Glomerular visceral epithelial cell (primary cell): Measurements from ENCODE around the gene RNF144A.

Source experiments
- DNase-seq: peaks from one replicate; pipeline ENCODE4 v3.0.0-alpha.2; 2016; ENCODE audit errors: extremely low spot score

RNF144A gene

DNA sequence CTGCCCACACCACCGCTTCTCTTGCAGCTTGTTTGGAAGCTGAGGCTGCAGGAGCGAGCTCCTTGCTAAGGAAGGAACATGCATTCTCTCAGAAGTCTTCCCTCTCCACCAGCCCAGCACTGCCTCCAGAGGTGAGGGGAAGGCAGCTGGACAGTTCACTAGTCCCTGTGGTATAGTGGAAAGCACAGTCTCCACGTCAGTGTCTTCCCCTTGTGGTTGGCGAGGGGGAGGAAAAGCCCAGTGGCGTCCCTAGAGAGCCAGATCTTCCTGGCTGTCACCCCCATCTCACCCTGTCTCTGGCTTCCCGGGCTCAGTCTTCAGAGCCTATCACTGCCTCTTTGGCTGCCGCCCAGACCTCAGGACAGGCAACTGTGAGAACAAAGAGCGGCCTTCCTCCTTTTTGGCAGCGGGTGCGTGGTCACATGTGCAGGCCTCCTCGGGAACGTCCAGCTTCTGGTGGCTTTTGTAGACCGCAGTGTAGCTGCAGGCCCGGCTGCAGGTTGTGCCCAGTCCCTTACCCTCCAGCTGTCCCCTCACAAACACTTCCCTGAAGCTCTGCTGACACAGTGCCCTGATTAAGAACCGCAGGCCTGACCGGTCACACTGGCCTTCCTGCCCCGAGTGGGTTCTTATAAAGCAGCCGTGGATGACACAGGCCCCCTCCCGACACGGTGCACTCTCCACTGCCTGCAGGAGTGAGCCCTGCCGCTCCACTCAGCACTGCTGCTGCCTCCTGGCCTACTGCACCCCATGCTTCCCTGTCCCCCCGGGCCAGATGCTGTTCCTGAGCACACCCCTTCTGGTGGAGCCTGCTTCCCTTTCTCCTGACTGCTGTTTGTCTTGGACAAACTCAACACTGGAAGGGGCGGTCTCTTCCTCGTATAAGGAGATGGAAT is 90.9 kb downstream of the RNF144A start:
- DNase-seq = no peak

DNA sequence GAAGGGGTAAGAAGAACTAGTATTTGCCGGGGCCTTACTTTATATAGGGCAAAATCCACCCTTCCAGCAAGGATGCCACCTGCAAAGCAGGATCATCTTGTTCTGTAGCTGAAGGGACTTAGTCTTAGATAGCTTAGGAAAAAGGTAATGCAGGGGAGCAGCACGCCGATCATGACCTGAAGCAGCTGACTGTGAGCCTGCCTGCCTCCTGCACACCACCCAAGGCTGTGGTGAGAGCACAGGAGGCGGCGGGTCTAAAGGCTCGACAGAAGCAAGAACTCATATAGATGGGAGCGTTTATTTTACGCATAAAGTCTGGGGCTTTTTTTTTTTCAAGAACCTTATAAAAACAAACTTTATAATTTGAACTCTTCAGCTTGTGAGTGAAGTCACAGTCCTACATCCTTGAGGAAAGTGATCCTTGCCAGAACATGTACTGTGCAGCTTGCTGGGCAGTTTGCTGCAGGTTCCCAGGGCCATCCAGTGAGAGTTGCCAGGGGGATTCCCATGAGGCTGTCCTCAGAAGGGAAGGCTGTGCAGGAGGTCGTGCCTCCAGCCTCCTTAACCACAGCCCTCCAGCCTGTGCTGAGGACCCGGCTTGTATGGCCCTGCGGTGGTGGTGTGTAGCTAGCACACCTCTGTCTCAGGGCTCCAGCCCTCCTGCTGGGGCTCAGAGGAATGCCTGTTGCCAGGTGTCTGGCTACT is 92.1 kb downstream of the RNF144A start:
- no peak for DNase-seq

DNA sequence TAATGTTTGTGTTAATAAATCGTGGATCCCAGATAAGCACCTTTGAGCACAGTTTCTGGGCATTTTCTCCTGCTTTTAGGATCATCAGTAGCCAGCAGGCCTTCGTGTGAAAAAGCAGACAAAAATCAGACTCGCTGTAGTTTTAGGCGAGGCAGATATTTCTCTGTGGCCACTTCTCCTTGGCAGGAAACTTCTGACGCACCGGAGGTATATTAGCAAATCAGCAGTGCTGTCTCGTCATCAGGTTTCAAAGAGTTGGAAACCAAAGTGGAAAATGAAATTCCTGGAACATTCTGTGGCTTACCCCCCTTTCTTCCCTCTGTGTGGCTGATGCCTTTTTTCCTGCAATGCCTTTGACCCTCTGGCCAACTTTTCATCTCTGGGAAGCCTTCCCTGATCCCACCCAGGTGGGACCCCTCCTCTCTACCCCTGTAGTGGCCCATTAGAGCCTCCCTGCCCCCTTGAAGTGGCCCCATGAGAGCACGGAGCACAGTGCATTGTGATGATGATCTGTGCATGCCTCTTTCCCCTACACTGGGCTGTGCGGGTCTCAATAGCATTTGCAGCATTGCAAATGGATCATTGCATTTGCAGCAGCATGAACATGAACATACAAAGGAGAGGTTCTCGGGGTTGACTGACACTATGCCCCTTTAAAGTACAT is 93.3 kb downstream of the RNF144A start:
- no peak for DNase-seq

DNA sequence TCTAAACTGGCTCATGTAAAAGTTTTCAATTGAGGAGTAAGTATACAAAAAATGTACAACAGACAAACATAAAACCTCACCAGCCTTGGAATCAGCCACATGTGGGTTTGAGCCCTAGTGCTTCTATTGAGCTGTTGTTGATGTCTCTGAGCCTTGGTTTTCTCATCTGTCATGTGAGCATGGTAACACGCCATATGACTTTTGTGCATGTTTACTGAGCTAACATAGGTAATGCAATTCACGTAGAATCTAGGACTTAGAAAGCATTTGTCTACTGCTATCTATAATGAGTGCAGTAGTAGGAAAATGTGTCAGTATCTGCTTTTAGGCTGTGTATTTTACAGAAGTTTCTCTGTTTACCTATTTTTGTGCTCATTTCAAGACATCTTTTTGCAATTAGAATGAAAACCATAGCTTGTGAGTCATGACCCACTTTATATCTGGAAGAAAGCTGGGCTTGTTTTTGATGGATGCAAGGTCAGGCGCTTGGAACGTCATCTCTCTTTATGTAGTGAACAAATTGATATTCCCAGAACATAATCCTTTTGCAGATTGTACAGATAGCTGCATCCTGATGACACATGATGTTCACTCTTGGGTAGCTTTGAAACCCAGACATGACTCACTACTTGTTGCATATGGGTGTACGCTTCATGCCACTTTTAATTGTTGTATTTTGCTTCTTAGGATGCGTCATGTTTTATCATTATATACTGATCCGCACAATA is 94.3 kb downstream of the RNF144A start:
- no peak for DNase-seq

DNA sequence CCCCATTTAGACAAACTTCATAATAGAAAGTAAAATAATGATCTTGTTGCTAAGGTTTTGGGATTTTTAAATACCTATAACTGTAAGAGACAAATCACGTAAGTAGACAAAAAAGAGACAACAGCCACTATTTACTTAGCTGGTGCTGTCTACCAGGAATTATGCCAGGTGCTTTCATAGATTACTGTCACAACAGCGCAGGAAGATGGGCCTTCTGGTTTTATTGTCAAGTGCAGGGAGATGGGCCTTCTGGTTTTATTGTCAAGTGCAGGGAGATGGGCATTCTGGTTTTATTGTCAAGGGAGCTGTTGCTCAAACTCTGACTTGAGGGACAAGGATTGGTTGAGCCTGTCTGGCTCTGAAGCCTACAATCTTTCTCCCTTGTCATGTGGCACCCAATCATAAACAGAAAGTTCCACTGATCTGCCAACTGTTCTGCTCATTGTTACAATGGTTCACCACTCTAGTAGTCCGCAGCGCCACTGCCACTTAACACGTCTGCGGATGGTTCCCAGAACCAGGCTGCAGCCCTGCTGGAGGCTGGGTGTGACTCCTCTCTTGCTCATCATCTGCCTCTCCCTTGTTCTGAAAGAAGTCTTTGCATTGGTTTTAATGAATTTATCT is 95.0 kb downstream of the RNF144A start:
- DNase-seq = no peak

DNA sequence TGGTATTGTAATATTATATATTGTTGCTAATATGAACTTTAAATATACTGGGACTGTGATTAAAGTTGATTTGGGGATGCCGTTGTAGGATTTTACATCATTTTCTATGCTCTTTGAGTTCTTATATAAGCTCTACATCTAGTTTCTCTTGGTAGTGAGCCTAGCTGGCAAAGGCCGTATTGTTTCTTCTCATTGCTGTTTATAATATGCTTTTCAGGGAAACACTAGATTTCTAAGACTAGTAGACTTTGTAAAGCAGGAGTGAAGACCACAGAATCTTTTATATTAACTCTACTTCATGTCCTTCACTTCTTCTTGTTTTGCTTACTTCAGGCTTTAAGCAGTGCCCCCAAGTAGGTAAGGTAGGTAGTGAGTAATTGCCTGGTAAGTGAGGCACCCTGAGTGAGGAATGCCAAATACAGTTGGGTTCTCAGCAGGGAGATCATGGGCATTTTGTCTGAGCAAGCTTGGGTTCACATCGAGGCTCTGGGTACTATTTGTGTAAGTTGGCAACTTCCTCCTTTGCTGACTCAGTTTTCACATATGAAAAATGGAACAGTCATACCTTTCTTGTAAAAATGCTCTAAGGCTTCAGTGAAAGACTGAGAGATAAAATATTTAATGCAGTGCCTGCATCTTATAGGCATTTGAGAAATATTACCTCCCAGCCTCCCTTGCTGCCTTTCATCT is 96.4 kb downstream of the RNF144A start:
- no peak for DNase-seq

DNA sequence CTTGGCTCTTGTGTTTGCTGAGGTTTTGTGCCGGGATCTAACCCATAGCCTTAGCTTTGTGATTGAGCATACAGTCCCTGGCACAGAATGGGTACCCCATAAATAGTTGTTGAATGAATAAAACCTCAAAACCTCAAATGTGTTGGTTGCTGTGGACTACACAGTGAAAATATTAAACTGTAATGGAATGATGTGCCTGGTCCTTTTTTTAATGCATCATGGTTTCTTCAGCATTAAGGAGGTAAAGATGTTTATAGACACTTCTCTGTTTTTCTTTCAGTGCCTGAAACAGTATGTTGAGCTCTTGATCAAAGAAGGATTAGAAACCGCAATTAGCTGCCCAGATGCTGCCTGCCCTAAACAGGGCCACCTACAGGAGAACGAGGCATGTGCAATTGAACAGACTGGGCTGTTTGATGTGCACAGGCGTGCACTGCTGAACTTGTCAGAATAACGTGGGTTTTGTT is 97.0 kb downstream of the RNF144A start:
- no peak for DNase-seq

DNA sequence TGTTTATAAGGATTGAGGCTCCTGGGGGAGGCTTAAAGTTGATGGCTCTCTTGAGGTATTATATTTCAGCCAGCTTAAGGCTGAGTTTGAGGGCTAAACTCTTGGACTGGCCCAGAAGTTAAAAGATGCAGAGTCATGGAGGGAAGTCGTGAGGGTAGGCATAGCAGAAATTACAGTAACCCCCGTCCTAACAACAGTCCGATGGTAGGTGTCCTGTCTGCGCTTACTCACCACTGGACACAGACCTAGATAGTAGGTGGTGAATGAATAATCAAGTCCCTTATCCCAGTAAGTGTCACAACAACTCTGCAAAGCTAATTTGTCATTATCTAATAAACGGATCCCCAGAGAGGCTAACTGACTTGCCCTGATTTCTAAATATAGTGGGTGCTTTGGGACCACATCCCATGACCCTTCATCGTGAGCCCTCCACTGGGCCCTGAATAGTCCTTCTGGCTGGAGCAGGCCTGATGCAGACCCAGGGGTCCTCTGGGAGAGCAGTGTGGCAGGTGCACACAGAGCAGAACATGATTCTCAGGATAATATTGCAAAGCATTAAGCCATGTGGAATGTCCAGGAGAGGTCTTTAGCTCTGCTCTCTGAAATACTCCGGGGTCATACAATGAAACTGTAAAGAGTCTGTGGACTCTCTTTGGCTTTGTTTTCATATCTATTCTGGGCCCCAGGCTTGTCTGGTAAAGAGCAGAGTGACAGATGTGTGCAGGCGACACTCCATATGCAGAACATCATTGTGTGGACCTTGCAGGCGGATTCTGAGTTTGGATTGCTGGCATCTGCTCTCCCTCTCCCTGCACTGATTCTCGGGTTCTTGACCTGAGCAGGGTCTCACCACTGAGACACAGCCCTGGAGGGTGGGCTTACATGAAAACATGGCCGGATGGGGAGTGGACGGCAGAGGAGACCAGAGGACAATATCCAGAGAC is 98.1 kb downstream of the RNF144A start:
- DNase-seq = no peak

DNA sequence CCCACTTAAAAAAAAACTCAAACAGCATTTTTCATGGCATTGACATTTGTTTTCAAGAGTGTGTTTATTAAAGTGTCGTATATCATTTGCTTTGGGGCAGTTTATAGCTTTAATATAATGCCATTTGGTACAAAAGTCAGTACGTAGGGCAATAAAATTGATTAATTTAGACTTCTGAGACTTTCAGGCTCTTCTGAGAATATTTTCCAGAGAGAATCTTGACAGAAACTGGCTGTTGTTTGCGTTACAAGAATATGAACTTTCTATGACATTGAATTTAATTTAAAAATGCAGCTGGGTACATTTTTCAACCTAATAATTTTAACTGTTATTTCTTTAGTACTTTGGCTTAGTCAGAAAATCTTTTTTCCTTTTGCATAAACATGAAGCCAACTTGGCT is 98.9 kb downstream of the RNF144A start:
- no peak for DNase-seq

DNA sequence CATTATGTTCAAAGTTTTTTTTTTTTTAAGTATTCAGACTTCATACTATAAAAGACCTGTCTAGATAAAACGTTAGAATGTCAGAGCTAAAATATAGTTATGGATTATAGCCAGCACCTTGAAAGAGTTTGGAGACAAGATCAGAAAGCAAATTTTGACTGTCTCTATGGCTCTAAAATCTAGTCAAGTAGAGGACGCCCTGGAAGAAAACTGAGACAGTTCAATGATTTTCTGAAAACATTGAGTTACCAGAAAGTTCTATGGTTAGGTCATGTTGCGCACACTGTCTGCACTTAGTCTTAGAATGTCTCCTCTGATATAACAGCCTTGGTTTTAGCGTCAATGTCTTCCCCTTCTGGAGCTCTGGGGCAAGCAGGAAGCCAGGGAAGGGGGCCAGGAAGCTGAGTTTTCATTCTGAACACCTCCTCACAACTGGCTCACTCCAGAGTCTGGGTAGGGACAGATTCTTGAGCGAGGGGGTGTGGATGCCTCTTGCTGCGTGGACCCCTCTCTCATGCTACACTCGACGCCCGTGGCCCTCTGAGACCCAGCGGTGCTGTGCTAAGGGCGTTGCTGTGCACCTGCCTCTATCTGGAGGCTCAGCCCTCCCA is 99.5 kb downstream of the RNF144A start:
- no peak for DNase-seq

DNA sequence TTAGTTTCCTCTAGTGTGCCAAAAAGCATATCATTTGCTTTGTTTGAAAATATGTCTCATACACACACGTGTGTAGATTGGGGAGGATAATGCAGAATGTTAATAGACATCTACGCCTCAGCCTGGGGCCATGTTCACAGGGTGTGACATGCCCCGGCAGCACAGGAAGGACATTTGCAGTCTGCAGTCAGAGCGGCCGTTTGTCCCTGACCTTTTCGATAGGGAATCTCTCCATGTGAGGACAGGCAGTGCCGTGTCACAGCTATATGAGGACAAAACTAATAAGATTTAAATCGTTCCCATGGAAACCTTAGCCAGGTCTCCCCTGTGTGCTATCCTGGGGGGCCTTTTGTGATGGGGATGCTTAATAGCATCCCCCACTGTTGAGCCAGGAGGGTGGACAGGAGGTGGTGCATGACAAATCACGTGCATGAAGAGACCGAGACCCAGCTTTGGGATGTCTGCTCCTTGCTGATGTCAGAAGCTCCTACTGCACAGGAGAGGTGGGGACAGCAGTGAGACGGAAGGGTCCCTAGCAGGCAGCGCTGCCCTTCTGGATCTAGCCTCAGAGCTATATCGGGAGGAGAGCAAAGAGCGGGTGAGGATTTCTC is 100.6 kb downstream of the RNF144A start:
- no peak for DNase-seq

DNA sequence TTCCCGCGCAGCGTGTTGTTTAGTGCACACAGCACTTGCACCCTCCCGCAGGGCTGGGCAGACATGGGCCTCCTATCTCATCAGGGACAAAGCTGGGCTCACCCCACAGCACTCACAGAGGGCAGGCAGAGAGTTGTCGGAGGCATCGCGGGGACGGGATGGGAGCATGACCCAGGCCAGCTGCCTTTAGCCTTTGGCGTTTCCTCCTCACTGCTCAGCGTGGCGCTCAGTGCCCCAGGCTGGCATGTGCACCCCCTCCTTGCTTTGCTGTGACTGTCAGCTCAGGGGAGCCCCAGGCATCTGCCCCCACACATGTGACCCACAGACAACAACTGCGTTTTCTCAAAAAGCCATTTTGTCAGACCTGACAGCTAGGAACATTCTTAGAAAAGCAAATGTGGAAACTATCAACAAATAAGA is 101.1 kb downstream of the RNF144A start:
- no peak for DNase-seq

DNA sequence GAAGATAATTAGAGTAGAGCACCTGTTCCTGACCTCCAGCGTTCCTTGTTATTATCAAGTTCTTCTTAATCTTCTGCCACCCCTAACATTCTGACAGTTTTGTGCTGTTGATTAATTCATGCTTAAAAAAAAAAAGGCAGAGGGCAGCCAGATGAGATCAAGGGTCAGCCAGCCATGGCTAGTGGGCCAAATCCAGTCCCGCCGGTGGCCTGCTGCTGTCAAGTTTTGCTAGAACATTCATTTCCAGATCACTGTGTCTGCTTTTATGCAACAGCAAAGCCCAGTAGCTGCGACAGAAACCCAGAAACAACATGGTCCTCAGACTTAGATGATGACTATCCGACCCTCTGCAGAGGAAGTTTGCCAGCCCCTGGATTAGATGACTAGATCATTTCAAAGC is 101.6 kb downstream of the RNF144A start:
- no peak for DNase-seq

DNA sequence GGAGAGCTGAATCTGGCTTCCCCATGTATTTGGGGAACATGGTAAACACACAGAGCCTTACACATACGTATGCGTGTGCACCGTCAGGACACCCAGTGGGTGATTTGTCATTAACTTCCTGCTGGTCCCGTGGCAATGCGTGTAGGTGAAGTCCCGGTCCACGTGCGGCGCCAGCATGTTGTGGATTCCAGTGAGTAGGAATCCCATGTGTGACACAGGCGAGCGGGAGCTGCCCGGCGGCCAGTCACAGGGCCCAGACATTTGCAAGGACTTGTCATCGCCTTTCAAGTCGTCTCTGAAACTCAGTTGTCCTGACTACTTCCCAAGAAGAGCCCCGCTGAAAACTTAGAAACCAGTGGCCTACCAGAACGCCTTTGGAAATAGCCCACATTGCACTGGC is 102.0 kb downstream of the RNF144A start:
- no peak for DNase-seq

DNA sequence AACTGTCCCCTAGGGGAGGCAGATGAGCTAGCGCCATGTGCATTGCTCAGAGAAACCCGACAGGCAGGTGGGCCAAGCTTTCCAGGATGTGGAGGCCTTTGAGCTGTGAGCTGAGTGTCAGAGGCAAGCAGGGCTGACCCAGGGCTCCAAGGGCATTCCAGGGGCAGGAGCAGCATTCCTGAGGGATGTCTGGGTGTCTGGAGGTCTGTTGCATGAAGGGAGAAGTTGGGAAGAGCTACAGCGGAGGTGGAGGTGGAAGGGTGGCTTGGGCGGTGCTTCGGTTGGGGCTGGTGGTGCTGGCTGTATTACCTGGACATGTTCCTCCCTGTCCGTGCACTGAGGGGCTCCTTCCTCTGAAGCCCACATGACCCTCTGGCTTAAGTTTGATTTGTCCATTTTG is 102.8 kb downstream of the RNF144A start:
- DNase-seq = no peak

DNA sequence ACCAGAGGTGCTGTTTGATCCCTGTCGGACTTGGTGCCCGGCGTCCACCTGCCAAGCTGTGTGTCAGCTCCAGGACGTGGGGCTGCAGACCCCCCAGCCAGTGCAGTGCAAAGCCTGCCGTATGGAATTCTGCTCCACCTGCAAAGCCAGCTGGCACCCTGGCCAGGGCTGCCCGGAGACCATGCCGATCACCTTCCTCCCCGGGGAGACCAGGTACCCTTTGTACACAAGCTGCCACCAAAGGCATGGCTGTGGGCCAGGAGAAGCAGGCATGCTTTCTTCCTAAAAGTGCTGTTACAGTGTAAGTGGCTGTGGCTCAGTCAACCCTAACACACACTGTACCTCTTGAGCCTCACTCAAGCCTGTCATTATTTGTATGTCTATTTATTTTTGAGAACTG is 103.3 kb downstream of the RNF144A start:
- DNase-seq = no peak

DNA sequence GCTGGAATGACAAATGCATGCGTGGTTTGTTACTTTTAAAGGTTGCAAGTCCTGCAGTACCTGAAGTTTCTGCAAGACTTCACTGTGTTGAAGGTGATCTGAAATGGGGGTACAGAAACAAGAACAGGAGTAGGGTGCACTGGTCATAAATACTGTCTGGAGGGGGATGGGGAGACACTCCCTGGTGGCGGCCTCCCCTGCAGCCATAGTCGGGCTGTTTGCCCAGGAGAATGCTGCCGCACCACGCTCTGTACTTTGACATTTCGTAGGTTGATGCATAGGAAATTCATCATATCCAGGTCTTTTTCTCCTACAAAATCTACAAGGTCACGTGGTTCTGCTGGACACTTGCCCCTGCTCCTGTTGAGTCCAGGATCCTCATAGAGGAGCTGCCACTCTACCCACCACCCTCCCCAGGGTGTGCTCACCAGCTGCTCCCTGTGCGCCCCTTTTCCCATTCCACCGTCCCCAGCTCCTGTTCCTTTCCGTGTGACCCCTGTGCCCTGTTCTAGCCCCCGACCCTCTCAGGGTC is 103.8 kb downstream of the RNF144A start:
- no peak for DNase-seq
